IPS-20b (cell line): ENCODE measurements around the gene HDGF.
"Not testable (repeated sequence)": the region's sequence is repeated elsewhere in the genome, so short reads cannot be mapped to it uniquely, and the experiment has no call there.

ENCODE experiments used
- H3K27ac ChIP-seq: one replicate; pipeline ENCODE4 v1.5.1; 2013; ENCODE audit warnings: low read length
- H3K27me3 ChIP-seq: 2 replicates; pipeline ENCODE4 v1.6.1; 2013; ENCODE audit warnings: mild to moderate bottlenecking, low read length, inconsistent platforms; ENCODE audit not compliant: insufficient read depth
- H3K36me3 ChIP-seq: 2 replicates; pipeline ENCODE4 v1.6.1; 2013; ENCODE audit warnings: low read depth, mild to moderate bottlenecking, inconsistent platforms, low read length, moderate library complexity; ENCODE audit not compliant: insufficient read depth
- H3K4me1 ChIP-seq: 2 replicates; pipeline ENCODE4 v1.6.1; 2013; ENCODE audit warnings: mild to moderate bottlenecking, control low read depth, inconsistent platforms, low read length, moderate library complexity; ENCODE audit not compliant: insufficient read depth
- H3K4me3 ChIP-seq: 2 replicates; pipeline ENCODE4 v1.5.1; 2013; ENCODE audit warnings: mild to moderate bottlenecking, low read length, inconsistent platforms
- H3K9ac ChIP-seq: 2 replicates; pipeline ENCODE4 v1.6.1; 2013; ENCODE audit warnings: low read depth, mild to moderate bottlenecking, inconsistent platforms, low read length, moderate library complexity
- H3K9me3 ChIP-seq: 2 replicates; pipeline ENCODE4 v1.6.1; 2013; ENCODE audit warnings: mild to moderate bottlenecking, low read depth, low read length, inconsistent platforms; ENCODE audit not compliant: insufficient read depth

Gene HDGF

DNA sequence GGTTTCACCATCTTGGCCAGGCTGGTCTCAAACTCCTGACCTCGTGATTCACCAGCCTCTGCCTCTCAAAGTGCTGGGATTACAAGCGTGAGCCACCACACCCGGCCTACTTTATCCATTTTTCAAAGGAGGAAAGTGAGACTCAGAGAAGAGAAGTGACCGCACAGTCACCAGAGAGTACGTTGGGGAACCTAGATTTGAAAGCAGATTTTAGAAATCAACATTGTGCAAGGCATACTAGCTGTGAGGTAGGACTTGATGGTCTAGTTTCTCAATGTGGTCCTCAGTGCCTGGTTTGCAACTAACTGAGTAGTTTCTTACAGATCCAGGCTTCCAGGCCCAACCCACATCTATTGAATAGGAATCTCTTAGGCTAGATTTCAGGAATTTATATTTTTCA, 14.2 kb upstream of the HDGF start:
- no peak overlapping the region; the same call in 1 of the 2 replicates for H3K9ac ChIP-seq
- H3K4me3 ChIP-seq = no peak overlapping the region
- H3K36me3 ChIP-seq = peaks cover 3% of the 10 kb centered on the region; the same call in 1 of the 2 replicates
- no peak overlapping the region for H3K27ac ChIP-seq
- no peaks in the 10 kb centered on the region for H3K9me3 ChIP-seq
- no peaks in the 10 kb centered on the region for H3K27me3 ChIP-seq
- peaks cover 15% of the 10 kb centered on the region; the same call in 1 of the 2 replicates for H3K4me1 ChIP-seq

DNA sequence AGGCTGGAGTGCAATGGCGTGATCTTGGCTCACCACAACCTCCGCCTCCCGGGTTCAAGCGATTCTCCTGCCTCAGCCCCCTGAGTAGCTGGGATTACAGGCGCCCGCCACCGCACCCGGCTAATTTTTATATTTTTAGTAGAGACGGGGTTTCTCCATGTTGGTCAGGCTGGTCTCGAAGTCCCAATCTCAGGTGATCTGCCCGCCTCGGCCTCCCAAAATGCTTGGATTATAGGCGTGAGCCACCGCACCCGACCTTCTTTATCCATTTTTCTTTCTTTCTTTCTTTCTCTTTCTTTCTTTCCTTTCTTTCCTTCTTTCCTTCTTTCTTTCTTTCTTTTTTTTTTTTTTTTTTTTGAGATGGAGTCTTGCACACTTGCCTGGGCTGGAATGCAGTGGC, 13.7 kb upstream of the HDGF start:
- not testable (repeated sequence) for H3K36me3 ChIP-seq, H3K9me3 ChIP-seq, H3K4me3 ChIP-seq, H3K27me3 ChIP-seq, H3K9ac ChIP-seq, H3K27ac ChIP-seq
- H3K4me1 ChIP-seq = peaks cover 15% of the 10 kb centered on the region; the same call in 1 of the 2 replicates

DNA sequence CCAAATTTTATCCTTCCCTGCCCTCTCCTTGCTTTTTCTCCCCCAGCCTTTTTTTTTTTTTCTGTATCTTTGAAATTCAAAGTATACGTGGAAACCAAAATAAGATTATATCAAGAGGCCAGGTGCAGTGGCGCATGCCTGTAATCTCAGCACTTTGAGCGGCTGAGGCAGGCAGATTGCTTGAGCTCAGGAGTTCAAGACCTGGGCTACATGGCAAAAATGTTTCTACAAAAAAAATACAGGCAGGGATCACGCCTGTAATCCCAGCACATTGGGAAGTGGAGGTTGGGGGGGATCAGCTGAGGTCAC, 9.3 kb upstream of the HDGF start:
- H3K36me3 ChIP-seq = no peaks in the 10 kb centered on the region
- no peaks in the 10 kb centered on the region for H3K27me3 ChIP-seq
- no peak overlapping the region for H3K27ac ChIP-seq
- no peaks in the 10 kb centered on the region; the same call in 1 of the 2 replicates for H3K4me1 ChIP-seq
- no peak overlapping the region for H3K9ac ChIP-seq
- no peak overlapping the region for H3K4me3 ChIP-seq
- H3K9me3 ChIP-seq = no peaks in the 10 kb centered on the region

DNA sequence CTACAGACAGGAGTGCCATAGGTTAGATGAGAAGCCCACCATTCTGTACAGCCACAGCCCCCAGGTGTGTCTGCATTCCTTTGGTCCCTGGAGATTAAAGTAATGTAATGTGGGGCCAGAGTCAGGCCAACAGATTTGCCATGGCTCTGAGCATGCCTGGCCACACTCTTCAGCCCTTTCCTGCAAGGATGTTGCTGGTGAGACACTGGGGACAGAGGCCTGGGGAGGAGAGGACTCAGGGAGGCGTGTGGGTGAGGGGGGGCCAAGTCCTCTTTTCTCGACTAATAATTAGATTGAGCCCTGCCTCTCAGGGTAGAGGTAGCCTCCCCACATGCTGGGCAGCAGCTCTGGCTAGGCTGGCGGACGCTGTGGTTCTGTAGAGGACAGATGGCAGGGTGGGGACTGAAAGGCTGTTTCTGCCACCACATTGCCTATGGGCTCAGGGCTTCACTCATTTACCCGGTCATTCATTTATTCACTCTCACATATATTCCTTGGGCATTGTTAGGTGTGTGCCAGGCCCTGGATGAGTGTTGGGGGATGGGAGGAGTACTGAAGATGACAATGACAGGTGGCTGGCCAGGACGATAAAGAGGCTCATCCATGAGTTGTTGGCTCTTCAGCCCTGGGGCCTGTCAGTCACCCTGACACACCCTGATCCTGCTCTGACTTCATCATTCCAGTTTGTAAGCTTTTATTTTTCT, 8.8 kb upstream of the HDGF start:
- Histone ChIP-seq H3K9me3 (no peaks in the 10 kb centered on the region), H3K4me1 (no peaks in the 10 kb centered on the region), H3K9ac (no peak overlapping the region), H3K4me3 (no peak overlapping the region), H3K36me3 (no peaks in the 10 kb centered on the region), H3K27me3 (no peaks in the 10 kb centered on the region), H3K27ac (no peak overlapping the region)

DNA sequence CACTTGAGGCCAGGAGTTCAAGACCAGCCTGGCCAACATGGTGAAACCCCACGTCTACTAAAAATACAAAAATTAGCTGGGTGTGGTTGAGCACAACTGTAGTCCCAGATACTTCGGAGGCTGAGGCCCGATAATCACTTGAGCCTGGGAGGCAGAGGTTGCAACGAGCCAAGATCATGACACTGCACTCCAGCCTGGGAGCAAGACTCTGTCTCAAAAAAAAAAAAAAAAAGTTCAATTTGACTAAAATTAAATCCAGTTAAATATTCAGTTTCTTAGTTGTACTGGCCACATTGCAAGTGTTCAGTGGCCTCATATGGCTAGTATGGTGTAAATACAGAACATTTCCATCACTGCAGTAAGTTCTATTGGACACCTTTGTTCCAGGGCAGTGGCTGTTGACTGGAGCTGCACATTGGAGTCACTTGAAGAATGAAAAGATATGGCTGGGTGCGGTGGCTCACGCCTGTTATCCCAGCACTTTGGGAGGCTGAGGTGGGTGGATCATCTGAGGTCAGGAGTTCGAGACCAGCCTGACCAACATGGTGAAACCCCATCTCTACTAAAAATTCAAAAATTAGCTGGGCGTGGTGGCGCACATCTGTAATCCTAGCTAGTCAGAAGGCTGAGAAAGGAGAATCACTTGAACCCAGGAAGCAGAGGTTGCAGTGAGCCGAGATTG, 6.2 kb upstream of the HDGF start:
- H3K4me1 ChIP-seq, H3K27me3 ChIP-seq, H3K36me3 ChIP-seq, H3K9ac ChIP-seq, H3K9me3 ChIP-seq, H3K4me3 ChIP-seq, H3K27ac ChIP-seq: not testable (repeated sequence)

DNA sequence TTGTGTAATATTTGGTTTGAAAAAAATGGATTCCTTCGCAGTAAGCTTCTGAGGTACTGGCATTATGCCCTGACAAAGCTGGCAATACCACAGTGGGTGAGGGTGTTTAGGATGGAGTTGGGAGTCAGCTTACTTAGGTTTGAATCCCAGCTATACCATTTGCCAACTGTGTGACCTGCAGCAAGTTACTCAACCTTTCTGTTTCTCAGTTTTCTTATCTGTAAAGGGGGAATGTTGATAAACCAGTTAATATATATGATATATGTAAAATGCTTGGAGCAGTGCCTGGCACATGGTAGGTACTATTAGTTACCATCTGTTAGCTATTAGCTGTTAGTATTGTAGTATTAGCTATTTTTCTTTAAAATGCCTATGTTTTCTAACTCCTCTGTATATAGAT, 4.9 kb upstream of the HDGF start:
- peaks cover 8% of the 10 kb centered on the region for H3K4me1 ChIP-seq
- no peaks in the 10 kb centered on the region for H3K36me3 ChIP-seq
- H3K27ac ChIP-seq = no peak overlapping the region
- no peak overlapping the region for H3K4me3 ChIP-seq
- no peaks in the 10 kb centered on the region for H3K27me3 ChIP-seq
- no peaks in the 10 kb centered on the region for H3K9me3 ChIP-seq
- H3K9ac ChIP-seq = no peak overlapping the region

DNA sequence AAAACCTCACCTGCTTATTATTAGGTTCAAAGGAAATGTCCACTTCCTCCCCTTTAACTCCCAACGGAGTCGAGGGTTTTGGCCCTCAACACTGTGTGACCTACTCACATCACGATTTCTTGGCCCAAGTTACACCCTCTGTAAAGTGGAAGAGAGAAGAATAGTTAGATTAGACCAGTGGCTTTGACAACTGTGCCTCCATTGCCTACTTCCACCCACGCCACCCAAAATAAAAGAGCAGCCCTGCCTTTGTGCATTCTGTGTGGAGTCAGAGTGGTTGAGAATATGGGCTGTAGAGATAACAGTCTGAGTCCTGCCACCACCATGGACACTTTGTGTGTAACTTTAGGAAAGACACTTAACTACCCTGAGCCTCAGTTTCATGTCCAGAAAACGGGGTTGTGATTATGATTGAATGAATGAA, 4.1 kb upstream of the HDGF start:
- Histone ChIP-seq H3K4me3 (no peak overlapping the region), H3K9me3 (no peaks in the 10 kb centered on the region), H3K4me1 (peaks cover 8% of the 10 kb centered on the region), H3K9ac (no peak overlapping the region), H3K27ac (no peak overlapping the region), H3K36me3 (no peaks in the 10 kb centered on the region), H3K27me3 (no peaks in the 10 kb centered on the region)

DNA sequence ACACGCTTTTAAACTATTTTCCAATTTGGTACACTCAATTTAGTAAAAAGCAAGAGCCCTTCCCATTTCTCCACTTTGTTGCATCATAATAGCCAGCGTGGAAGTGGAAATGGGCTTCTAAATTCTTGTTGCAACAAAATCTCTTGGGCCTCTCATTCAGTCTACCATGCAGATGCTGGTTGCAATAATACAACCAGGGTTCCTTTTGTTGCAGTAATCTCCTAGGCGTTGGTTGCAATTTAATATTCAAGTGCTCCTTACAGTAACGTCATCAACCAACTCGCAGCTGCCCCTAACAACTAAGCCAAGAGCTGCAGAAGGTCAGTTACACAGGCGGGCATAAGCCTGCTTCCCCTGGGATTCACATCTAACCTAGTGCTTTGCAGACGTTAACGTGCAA, 2.7 kb upstream of the HDGF start:
- Histone ChIP-seq H3K27ac (no peak overlapping the region), H3K4me1 (peaks cover 19% of the 10 kb centered on the region), H3K27me3 (no peaks in the 10 kb centered on the region), H3K4me3 (no peak overlapping the region), H3K36me3 (peaks cover 6% of the 10 kb centered on the region), H3K9me3 (no peaks in the 10 kb centered on the region), H3K9ac (no peak overlapping the region)

DNA sequence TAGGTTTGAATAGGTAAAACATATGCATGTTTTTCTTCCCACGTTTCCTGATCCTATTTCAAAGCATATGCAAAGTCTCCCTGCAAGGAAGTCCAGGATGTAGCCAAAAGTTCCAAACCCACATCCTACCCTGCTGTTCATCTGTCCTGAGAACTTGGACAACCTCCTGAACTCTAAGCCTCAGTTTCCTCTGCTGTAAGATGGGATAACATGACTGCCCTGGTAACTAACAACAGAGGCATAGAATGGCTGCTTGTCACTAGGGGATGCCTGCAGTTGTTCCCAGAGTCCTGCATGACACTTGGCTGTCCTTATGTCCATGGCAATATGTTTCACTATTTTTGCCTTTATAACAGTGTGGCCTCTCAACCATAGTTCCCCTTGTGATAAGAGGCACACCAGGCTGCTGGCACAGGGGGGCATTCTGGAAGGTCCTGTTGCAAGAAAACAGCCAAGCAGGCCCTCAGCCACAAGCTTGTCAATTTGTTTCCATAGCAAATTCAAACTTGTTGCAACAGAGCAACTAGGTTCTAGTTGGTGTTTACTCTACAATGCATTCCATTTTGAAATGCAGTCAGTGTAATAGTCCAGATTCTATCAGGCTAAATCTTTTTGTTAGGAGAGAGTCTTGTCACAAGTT, 1.5 kb upstream of the HDGF start:
- H3K9ac ChIP-seq = peak overlapping the region; percentile 95; the same call in 1 of the 2 replicates
- peak overlapping the region; percentile 82 for H3K4me3 ChIP-seq
- H3K27me3 ChIP-seq = no peaks in the 10 kb centered on the region
- peaks cover 6% of the 10 kb centered on the region for H3K36me3 ChIP-seq
- peaks cover 31% of the 10 kb centered on the region for H3K4me1 ChIP-seq
- no peaks in the 10 kb centered on the region for H3K9me3 ChIP-seq
- no peak overlapping the region for H3K27ac ChIP-seq

DNA sequence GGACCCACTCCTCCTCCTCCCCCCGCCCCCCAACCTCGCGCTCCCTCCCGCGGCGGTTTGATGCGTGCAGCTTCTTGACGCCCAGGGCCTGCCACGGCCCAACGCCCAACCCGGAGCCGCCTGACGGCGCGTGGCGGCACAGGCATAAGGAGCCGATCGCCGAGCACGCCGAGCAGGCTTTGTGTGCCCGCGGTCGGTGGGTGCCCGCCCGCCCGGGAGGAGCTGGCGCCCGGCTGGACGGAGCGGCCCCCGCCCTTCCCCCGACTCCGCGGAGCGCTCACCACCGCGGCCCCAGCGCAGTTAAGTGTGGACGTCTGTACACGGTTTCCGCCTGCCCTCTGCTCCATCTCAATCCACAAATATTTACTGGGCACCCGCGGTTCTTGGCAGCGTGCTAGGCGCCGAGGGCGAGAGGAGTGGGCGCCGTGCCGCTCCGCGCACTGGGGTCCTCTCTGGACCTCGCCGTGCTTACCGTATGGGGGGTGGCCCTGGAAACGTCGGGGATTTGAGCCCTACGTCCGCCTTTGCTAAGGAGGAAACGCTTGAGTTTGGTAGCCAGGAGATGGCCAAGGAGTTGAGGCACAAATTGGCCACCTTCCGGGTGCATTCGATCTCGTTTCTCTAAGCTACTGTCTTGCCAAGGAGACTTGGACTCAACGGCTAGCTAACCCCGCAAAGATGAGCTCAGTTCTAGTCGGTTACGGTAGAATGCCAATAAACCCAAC, 444 bp upstream of the HDGF start:
- Histone ChIP-seq H3K36me3 (peaks cover 6% of the 10 kb centered on the region), H3K4me3 (peak overlapping the region; percentile 82), H3K27me3 (no peaks in the 10 kb centered on the region), H3K9ac (peak overlapping the region; percentile 95), H3K4me1 (peaks cover 37% of the 10 kb centered on the region), H3K9me3 (no peaks in the 10 kb centered on the region), H3K27ac (peak overlapping the region; percentile 95)

DNA sequence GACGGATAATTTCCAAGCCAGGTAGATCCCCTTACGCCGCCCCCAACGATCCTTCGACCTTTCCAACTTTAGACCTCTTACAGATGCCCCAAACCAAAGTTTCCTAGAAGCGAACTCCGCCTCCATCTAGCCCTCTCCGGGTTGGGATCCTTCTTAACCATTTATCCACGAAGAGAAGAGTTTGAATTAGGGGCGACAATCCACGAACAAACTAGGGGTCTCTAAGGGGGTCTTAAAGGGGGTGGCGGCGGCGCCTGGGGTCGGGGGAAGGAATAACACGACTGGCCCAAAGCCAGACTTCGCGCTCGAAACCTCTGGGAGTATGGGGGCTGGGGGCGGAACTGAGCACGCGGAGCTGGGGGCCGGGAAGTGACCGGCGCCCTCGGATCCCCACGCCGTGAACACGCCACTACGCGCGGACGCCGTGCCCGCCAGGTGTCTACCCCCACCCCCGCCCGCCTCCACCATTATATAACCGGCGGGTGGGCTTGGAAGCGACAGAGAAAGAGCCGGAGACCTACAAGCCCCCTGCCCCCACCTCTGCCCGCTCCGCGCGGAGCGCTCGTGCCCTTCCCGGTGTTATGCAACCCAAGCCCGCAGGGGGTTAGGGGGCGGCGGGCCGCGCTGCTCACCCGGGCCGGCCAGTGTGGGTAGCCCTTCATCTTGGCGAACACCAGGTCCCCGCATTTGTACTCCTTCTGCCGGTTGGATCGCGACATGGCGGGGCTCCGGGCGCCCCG, 594 bp downstream of the HDGF start:
- Histone ChIP-seq H3K4me3 (peak overlapping the region; percentile 82), H3K9ac (peak overlapping the region; percentile 99; the same call in 1 of the 2 replicates), H3K9me3 (no peaks in the 10 kb centered on the region), H3K4me1 (peaks cover 42% of the 10 kb centered on the region), H3K27me3 (no peaks in the 10 kb centered on the region), H3K27ac (peak overlapping the region; percentile 44), H3K36me3 (peaks cover 6% of the 10 kb centered on the region)
